HepG2 (cell line): Measurements from ENCODE around the gene TRIO. TPM values are rescaled to one million over a fixed set of nuclear protein-coding genes. Genes with fewer than 3 reads are reported as not detected.

Source experiments
- ATAC-seq: fragments of 200-7000 bp; cut with Tn5 transposase; 3 replicates; pipeline ENCODE4 v1.9.1; 2020; ENCODE audit warnings: mild to moderate bottlenecking, moderate library complexity
- BruUV-seq: library from RNA; stranded (reverse); fragments of 400-500 nt; replicated peaks from 2 replicates; lab custom pipeline; 2021; lab: Mats Ljungman, UMichigan
- CTCF ChIA-PET: fragments of 300-600 bp; formaldehyde crosslinking; extraction: SDS; loops from one replicate; lab custom pipeline; 2021; ENCODE audit warnings: low total read pairs, inconsistent platforms, low intra/inter-chr PET ratio; lab: Yijun Ruan, JAX
- POLR2A ChIA-PET: fragments of 350-600 bp; sonication (Branson Sonifier 250); formaldehyde crosslinking; loops from one replicate; lab custom pipeline; 2020; ENCODE audit warnings: antibody characterized with exemption, inconsistent platforms; lab: Yijun Ruan, JAX
- DNase-seq: peaks from one replicate; pipeline ENCODE4 v3.0.0-alpha.2; 2015; ENCODE audit warnings: low spot score
- FAIRE-seq: peaks from 3 replicates; lab custom pipeline; 2011; peaks lifted over from hg19 to GRCh38; lab: Jason Lieb, UNC
- H2AFZ ChIP-seq: one replicate; pipeline ENCODE4 v1.6.1; 2011; ENCODE audit warnings: low read length, inconsistent platforms
- H3K27ac ChIP-seq: fragments of 300-600 bp; 3 replicates; pipeline ENCODE4 v1.8.0; 2011; ENCODE audit warnings: mixed run types, mild to moderate bottlenecking, mixed read lengths, low read length, inconsistent platforms; ENCODE audit not compliant: insufficient read depth; ENCODE audit errors: extremely low read length
- H3K27me3 ChIP-seq, 2 experiments: fragments of 200-600 bp in 1 of 2; 2 replicates in 1 of 2; 3 replicates in 1 of 2; pipeline versions ENCODE4 v1.6.0 to v1.8.0; 2011; ENCODE audit warnings: low read length in 2 of 2, mild to moderate bottlenecking in 2 of 2, moderate library complexity in 2 of 2, inconsistent platforms in 1 of 2; ENCODE audit not compliant: insufficient read depth in 2 of 2, control insufficient read depth in 1 of 2
- H3K36me3 ChIP-seq, 2 experiments: fragments of 200-600 bp in 1 of 2; replicated peaks in 1 of 2; 2 replicates in 1 of 2; 3 replicates in 1 of 2; pipeline versions ENCODE4 v1.5.1 to v1.8.0; 2011; ENCODE audit warnings: low read length in 2 of 2, inconsistent platforms in 1 of 2; ENCODE audit not compliant: insufficient read depth in 2 of 2, control insufficient read depth in 1 of 2
- H3K4me1 ChIP-seq: 2 replicates; pipeline ENCODE4 v1.5.1; 2012; ENCODE audit warnings: low read length, inconsistent platforms; ENCODE audit not compliant: insufficient read depth
- H3K4me2 ChIP-seq: 2 replicates; pipeline ENCODE4 v1.6.0; 2011; ENCODE audit warnings: low read depth, low read length, inconsistent platforms
- H3K4me3 ChIP-seq, 3 experiments: fragments of 200-600 bp in 1 of 3; sonication (generic), shearing (Covaris generic) in 1 of 3; replicated peaks in 1 of 3; 2 replicates each; pipeline ENCODE4 v1.5.1; 2011 to 2016; ENCODE audit warnings: low read length in 3 of 3, inconsistent platforms in 2 of 3, low read depth in 2 of 3, mild to moderate bottlenecking in 2 of 3, control low read depth in 1 of 3, mixed read lengths in 1 of 3; ENCODE audit not compliant: insufficient read depth in 1 of 3
- H3K79me2 ChIP-seq: one replicate; pipeline ENCODE4 v1.6.1; 2011; ENCODE audit warnings: low read length, inconsistent platforms; ENCODE audit not compliant: insufficient read depth
- H3K9ac ChIP-seq: 2 replicates; pipeline ENCODE4 v1.6.0; 2011; ENCODE audit warnings: mild to moderate bottlenecking, low read depth, low read length, inconsistent platforms; ENCODE audit not compliant: insufficient read depth
- H3K9me3 ChIP-seq: 2 replicates; pipeline ENCODE4 v1.5.1; 2012; ENCODE audit warnings: mild to moderate bottlenecking, low read length
- H4K20me1 ChIP-seq: 2 replicates; pipeline ENCODE4 v1.6.0; 2011; ENCODE audit warnings: inconsistent platforms, mild to moderate bottlenecking, low read length, moderate library complexity; ENCODE audit not compliant: insufficient read depth
- MED1 ChIP-seq: sonication (generic); formaldehyde crosslinking; IDR thresholded peaks from 2 replicates; pipeline ENCODE4 v1.4.0; 2020; ENCODE audit warnings: missing genetic modification reagents
- PCBP1 ChIP-seq: fragments of 200-400 bp; formaldehyde crosslinking; IDR thresholded peaks from 2 replicates; pipeline ENCODE4 v1.6.1; 2017; ENCODE audit warnings: mild to moderate bottlenecking, low read depth, low read length, borderline replicate concordance
- PHF5A ChIP-seq: IDR thresholded peaks from one replicate; pipeline ENCODE4 v1.6.1; 2018; ENCODE audit warnings: low read depth, missing genetic modification reagents; ENCODE audit not compliant: unreplicated experiment
- SATB2 ChIP-seq: sonication (generic); formaldehyde crosslinking; IDR thresholded peaks from 2 replicates; pipeline ENCODE4 v1.5.0; 2020; ENCODE audit warnings: missing genetic modification reagents
- TRAFD1 ChIP-seq: sonication (generic); formaldehyde crosslinking; IDR thresholded peaks from 2 replicates; pipeline ENCODE4 v1.5.1; 2020; ENCODE audit warnings: missing genetic modification reagents, mild to moderate bottlenecking, borderline replicate concordance
- ZBTB10 ChIP-seq: sonication (generic); formaldehyde crosslinking; IDR thresholded peaks from 2 replicates; pipeline ENCODE4 v1.4.0; 2020; ENCODE audit warnings: missing genetic modification reagents, borderline replicate concordance
- ZNF101 ChIP-seq: sonication (generic); formaldehyde crosslinking; IDR thresholded peaks from 2 replicates; pipeline ENCODE4 v1.4.0; 2020; ENCODE audit warnings: mild to moderate bottlenecking, low read depth, missing genetic modification reagents, borderline replicate concordance
- ZNF296 ChIP-seq: sonication (generic); formaldehyde crosslinking; conservative IDR thresholded peaks from 2 replicates; pipeline ENCODE4 v1.5.0; 2020; ENCODE audit warnings: mild to moderate bottlenecking, missing genetic modification reagents
- ZNF431 ChIP-seq: sonication (generic); formaldehyde crosslinking; IDR thresholded peaks from 2 replicates; pipeline ENCODE4 v1.9.0; 2022; ENCODE audit warnings: missing genetic modification reagents, low read depth, mild to moderate bottlenecking, borderline replicate concordance
- WGBS: methylation state at CpG from one replicate; pipeline ENCODE4 v1.1.6; 2017; ENCODE audit warnings: low lambda C conversion rate; 5-methylcytosine and 5-hydroxymethylcytosine counted together
- in situ Hi-C: cut with HindIII; loops from 2 replicates; pipeline ENCODE4 v1.10.0; 2017; ENCODE audit warnings: low pct_unique_long_range_greater_than_20kb; ENCODE audit not compliant: extremely low pct_ligation_motif_present
- intact Hi-C: fragments of 100-400 bp; cut with micrococcal nuclease; formaldehyde crosslinking; loops from one replicate; pipeline ENCODE4 v1.10.0; 2022; ENCODE audit not compliant: unreplicated experiment
- polyA plus RNA-seq, 8 experiments: library from polyadenylated mRNA; depleted of rRNA in 3 of 8; stranded (reverse) in 7 of 8; unstranded in 1 of 8; fragments of >200 nt; fragmentation: Illumina TruSeq in 4 of 8; extraction: Trizol in 4 of 8; gene quantifications; 2 replicates each; pipeline versions ENCODE4 v1.2.1 to v1.2.3, GENCODE V29; 2011 to 2016; ENCODE audit warnings: low read depth in 4 of 8, missing spikeins in 1 of 8, mixed read lengths in 1 of 8; ENCODE audit not compliant: insufficient read depth in 1 of 8
- total RNA-seq, 5 experiments: library from RNA; depleted of rRNA; stranded (reverse); fragments of >200 nt; fragmentation: Illumina TruSeq; extraction: Trizol; gene quantifications; 2 replicates each; pipeline ENCODE4 v1.2.3, GENCODE V29; 2016; ENCODE audit warnings: low read depth in 1 of 5
- TF ChIP-seq, protein P1 (sequence below): sonication (generic); formaldehyde crosslinking; IDR thresholded peaks from 2 replicates; pipeline ENCODE4 v1.5.0; 2020; ENCODE audit warnings: mild to moderate bottlenecking, missing genetic modification reagents

TRIO gene
- total and polyA plus RNA-seq, 2 of the 13 experiments (the other 11 are each of a cell fraction or from before 2014, with no cell fraction given), result 45.2 to 45.9 TPM

DNA sequence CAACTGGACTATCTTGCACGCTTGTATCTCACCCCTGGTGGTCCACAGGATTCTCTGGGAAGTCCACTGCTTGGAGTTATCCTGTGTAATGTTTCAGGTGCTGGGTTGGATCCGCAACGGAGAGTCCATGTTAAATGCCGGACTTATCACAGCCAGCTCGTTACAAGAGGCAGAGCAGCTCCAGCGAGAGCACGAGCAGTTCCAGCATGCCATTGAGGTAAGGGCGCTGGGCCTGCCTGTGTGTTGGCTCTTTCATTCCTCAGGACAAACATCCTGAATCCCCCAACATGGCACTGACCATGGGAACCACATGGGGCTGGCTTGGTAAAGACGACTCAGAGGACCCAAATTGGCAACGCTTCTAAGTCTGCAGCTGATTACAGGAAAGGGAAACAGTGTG is 223.6 kb downstream of the TRIO start:
- Histone ChIP-seq H3K4me2 (no peak overlapping the region), H3K27me3 (no peaks in the 10 kb centered on the region), H3K4me1 (no peaks in the 10 kb centered on the region), H3K9ac (no peak overlapping the region), H3K4me3 (no peak overlapping the region), H3K9me3 (no peaks in the 10 kb centered on the region), H3K27ac (no peak overlapping the region), H4K20me1 (peaks cover 8% of the 10 kb centered on the region), H2AFZ (no peak overlapping the region), H3K79me2 (no peaks in the 10 kb centered on the region)
- POLR2A ChIA-PET, result no interaction called here
- no peak for FAIRE-seq
- CTCF ChIA-PET, result no interaction called here
- no peak for ATAC-seq
- DNase-seq, result no peak
- WGBS, result 95% methylated on average over 5 of the region's 10 CpGs
- no TSS peak for BruUV-seq
- in situ Hi-C loops, result loop anchor here (5.0 kb wide), 1 partner anchor 379 kb away; no protein-coding TSS in a partner anchor
- TF ChIP-seq TRAFD1 (CRISPR knock-in tag), result no peak
- TF ChIP-seq, all 625 proteins: peak for 0
- intact Hi-C loops, result no loop called here
- H3K36me3 ChIP-seq, result peaks cover 34 to 85% of the 10 kb centered on the region in 2 experiments

DNA sequence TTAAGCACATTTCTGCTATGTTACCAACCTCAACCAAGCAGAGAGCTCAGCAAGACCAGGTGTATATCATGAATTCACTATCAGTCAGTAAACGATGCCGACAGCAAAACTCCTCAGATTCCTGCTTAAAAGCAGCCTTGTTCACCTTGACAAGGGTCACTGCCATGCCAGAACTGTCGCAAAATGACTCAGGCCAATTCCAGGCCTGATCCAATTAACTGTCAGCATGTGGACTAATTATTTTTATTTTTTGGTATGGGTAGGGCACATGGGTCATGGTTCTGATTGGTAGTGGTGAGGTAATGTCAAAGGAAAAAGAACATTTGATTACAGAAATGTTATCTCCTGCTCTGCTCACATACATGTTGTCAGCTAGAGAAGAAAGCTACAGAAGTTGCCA is 224.2 kb downstream of the TRIO start:
- POLR2A ChIA-PET, result no interaction called here
- Histone ChIP-seq H3K36me3 (peaks cover 38 to 89% of the 10 kb centered on the region in 2 experiments), H3K79me2 (no peaks in the 10 kb centered on the region), H3K9me3 (no peaks in the 10 kb centered on the region), H3K4me2 (no peak overlapping the region), H3K4me3 (no peak overlapping the region), H3K27me3 (no peaks in the 10 kb centered on the region), H3K9ac (no peak overlapping the region), H3K4me1 (no peaks in the 10 kb centered on the region), H3K27ac (no peak overlapping the region), H2AFZ (no peak overlapping the region), H4K20me1 (peaks cover 8% of the 10 kb centered on the region)
- FAIRE-seq, result no peak
- intact Hi-C loops, result no loop called here
- CTCF ChIA-PET, result no interaction called here
- no TSS peak for BruUV-seq
- no peak for ATAC-seq
- no peak for DNase-seq
- 100% methylated on average over 3 of the region's 3 CpGs for WGBS
- in situ Hi-C loops, result loop anchor here (5.0 kb wide), 1 partner anchor 380 kb away; no protein-coding TSS in a partner anchor
- TF ChIP-seq ZNF296 (CRISPR knock-in tag) (no peak), ZNF101 (CRISPR knock-in tag) (no peak), ZNF431 (CRISPR knock-in tag) (no peak), SATB2 (CRISPR knock-in tag) (no peak), PCBP1 (no peak), MED1 (CRISPR knock-in tag) (no peak), PHF5A (no peak), ZBTB10 (CRISPR knock-in tag) (no peak)
- TF ChIP-seq, protein P1, sequence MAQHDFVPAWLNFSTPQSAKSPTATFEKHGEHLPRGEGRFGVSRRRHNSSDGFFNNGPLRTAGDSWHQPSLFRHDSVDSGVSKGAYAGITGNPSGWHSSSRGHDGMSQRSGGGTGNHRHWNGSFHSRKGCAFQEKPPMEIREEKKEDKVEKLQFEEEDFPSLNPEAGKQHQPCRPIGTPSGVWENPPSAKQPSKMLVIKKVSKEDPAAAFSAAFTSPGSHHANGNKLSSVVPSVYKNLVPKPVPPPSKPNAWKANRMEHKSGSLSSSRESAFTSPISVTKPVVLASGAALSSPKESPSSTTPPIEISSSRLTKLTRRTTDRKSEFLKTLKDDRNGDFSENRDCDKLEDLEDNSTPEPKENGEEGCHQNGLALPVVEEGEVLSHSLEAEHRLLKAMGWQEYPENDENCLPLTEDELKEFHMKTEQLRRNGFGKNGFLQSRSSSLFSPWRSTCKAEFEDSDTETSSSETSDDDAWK (CRISPR knock-in tag), result no peak
